Fibroblast of lung (primary cell): ENCODE measurements around the gene TGFBR2. TPM values are rescaled to one million over a fixed set of nuclear protein-coding genes. Genes with fewer than 3 reads are reported as not detected.

ENCODE experiments used
- DNase-seq, 2 donors: peaks; one replicate each; pipeline versions ENCODE4 v3.0.0 to v3.0.0-alpha.2; 2010; ENCODE audit warnings: low read depth in 2 of 2
- H2AFZ ChIP-seq: 2 replicates; pipeline ENCODE4 v1.5.1; 2012; ENCODE audit warnings: low read length, control low read depth, inconsistent platforms
- H3K27ac ChIP-seq: 2 replicates; pipeline ENCODE4 v1.5.1; 2011; ENCODE audit warnings: low read length, control low read depth; ENCODE audit not compliant: insufficient read depth
- H3K27me3 ChIP-seq: 2 replicates; pipeline ENCODE4 v1.5.1; 2011; ENCODE audit warnings: mild to moderate bottlenecking, low read length; ENCODE audit not compliant: control insufficient read depth, insufficient read depth
- H3K36me3 ChIP-seq: 2 replicates; pipeline ENCODE4 v1.5.1; 2011; ENCODE audit warnings: low read length; ENCODE audit not compliant: control insufficient read depth, insufficient read depth
- H3K4me1 ChIP-seq: 2 replicates; pipeline ENCODE4 v1.5.1; 2011; ENCODE audit warnings: low read length; ENCODE audit not compliant: control insufficient read depth, insufficient read depth; ENCODE audit errors: extremely low read depth
- H3K4me2 ChIP-seq: 2 replicates; pipeline ENCODE4 v1.5.1; 2011; ENCODE audit warnings: low read length, control low read depth; ENCODE audit not compliant: insufficient read depth; ENCODE audit errors: extremely low read depth
- H3K4me3 ChIP-seq, 4 experiments: fragments of 200-600 bp in 1 of 4; sonication (generic) in 1 of 4; replicated peaks in 1 of 4; 2 replicates each; pipeline ENCODE4 v1.5.1; 2011 to 2016; ENCODE audit warnings: low read length in 4 of 4, low read depth in 3 of 4, mild to moderate bottlenecking in 3 of 4, control low read depth in 2 of 4, inconsistent platforms in 1 of 4, mixed read lengths in 1 of 4; ENCODE audit not compliant: insufficient read depth in 1 of 4; ENCODE audit errors: control extremely low read depth in 1 of 4
- H3K79me2 ChIP-seq: 2 replicates; pipeline ENCODE4 v1.5.1; 2012; ENCODE audit warnings: mild to moderate bottlenecking, low read length, inconsistent platforms; ENCODE audit not compliant: control insufficient read depth, insufficient read depth
- H3K9ac ChIP-seq: 2 replicates; pipeline ENCODE4 v1.5.1; 2011; ENCODE audit warnings: mild to moderate bottlenecking, low read length, control low read depth; ENCODE audit not compliant: insufficient read depth
- H3K9me3 ChIP-seq: 2 replicates; pipeline ENCODE4 v1.5.1; 2012; ENCODE audit warnings: low read depth, low read length; ENCODE audit not compliant: control insufficient read depth, insufficient read depth
- H4K20me1 ChIP-seq: 2 replicates; pipeline ENCODE4 v1.5.1; 2011; ENCODE audit warnings: low read length; ENCODE audit not compliant: control insufficient read depth, insufficient read depth; ENCODE audit errors: extremely low read depth
- EZH2 ChIP-seq: IDR thresholded peaks from 2 replicates; pipeline ENCODE4 v1.5.1; 2012; ENCODE audit warnings: low read length, control low read depth, mild to moderate bottlenecking; ENCODE audit errors: missing control alignments
- polyA plus RNA-seq, 2 donors: library from polyadenylated mRNA; depleted of rRNA in 1 of 2; stranded (reverse) in 1 of 2; unstranded in 1 of 2; fragments of >200 nt; gene quantifications; 2 replicates each; pipeline ENCODE4 v1.2.1, GENCODE V29; 2011 to 2012; ENCODE audit warnings: missing spikeins in 1 of 2
- total RNA-seq: library from RNA; depleted of rRNA; stranded (reverse); fragments of >200 nt; gene quantifications from 2 replicates; pipeline ENCODE4 v1.2.1, GENCODE V29; 2014
- TF ChIP-seq, protein P1 (sequence below), 2 donors: IDR thresholded peaks in 1 of 2; conservative IDR thresholded peaks in 1 of 2; 1 replicate in 1 of 2; 2 replicates in 1 of 2; pipeline ENCODE4 v1.5.1; 2011 to 2012; ENCODE audit warnings: low read length in 2 of 2, control low read depth in 1 of 2, inconsistent platforms in 1 of 2, low read depth in 1 of 2, mild to moderate bottlenecking in 1 of 2

The TGFBR2 gene
- total and polyA plus RNA-seq, 2 donors (not counting 1 experiment from before 2014, with no cell fraction given) = 93.0 to 126 TPM

DNA sequence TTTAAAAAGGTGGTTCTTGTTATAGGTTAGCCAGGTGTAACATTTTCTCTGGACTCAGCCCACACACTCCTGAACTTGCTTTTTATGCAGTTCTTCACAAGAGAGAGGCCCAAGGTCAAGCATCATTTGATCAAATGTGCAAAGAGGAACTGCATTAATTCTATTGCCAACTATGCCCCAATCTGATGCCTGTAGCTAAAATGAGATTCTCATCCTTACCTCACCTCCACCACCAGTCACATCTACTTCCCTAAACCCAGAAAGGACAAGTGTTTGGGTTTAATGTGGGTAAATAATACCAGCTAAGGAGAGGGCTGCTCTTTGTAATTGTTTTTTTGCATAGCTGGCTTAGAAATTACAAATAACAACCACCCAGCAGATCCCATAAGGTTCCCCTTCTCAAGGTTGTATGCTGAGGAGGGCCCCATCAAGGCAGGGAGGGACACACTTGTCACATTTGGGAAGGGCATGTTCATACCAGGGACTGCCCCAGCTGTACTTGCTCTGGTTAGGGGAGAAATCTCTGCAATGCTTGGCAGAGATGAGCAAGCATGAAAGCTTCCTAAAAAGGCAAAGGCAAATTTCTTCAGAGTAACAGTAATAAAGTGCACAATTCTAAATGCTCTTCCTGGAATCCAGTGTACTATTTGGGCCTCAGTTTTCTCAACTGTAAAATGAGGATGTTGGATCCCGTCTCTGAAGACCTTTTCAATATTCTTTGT lies 76.2 kb downstream of the TGFBR2 start:
- Histone ChIP-seq H3K9ac (no peak overlapping the region), H3K27ac (peak overlapping the region; percentile 30), H3K27me3 (no peaks in the 10 kb centered on the region), H3K4me2 (no peak overlapping the region), H3K4me3 (no peak overlapping the region), H2AFZ (no peak overlapping the region), H3K9me3 (no peaks in the 10 kb centered on the region), H3K36me3 (peaks cover 7% of the 10 kb centered on the region), H4K20me1 (no peaks in the 10 kb centered on the region), H3K79me2 (peaks cover 13% of the 10 kb centered on the region), H3K4me1 (peaks cover 25% of the 10 kb centered on the region)
- TF ChIP-seq, protein P1, sequence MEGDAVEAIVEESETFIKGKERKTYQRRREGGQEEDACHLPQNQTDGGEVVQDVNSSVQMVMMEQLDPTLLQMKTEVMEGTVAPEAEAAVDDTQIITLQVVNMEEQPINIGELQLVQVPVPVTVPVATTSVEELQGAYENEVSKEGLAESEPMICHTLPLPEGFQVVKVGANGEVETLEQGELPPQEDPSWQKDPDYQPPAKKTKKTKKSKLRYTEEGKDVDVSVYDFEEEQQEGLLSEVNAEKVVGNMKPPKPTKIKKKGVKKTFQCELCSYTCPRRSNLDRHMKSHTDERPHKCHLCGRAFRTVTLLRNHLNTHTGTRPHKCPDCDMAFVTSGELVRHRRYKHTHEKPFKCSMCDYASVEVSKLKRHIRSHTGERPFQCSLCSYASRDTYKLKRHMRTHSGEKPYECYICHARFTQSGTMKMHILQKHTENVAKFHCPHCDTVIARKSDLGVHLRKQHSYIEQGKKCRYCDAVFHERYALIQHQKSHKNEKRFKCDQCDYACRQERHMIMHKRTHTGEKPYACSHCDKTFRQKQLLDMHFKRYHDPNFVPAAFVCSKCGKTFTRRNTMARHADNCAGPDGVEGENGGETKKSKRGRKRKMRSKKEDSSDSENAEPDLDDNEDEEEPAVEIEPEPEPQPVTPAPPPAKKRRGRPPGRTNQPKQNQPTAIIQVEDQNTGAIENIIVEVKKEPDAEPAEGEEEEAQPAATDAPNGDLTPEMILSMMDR (conservative IDR thresholded peaks at IDR 0.05 in 1 of 2, IDR thresholded peaks at IDR 0.05 in 1 of 2; ENCODE audit: low read depth in 1 of 2, low read length in 2 of 2) = no peak
- no peak for TF ChIP-seq EZH2
- peak in 1 of 2 donors; percentile 31 for DNase-seq

DNA sequence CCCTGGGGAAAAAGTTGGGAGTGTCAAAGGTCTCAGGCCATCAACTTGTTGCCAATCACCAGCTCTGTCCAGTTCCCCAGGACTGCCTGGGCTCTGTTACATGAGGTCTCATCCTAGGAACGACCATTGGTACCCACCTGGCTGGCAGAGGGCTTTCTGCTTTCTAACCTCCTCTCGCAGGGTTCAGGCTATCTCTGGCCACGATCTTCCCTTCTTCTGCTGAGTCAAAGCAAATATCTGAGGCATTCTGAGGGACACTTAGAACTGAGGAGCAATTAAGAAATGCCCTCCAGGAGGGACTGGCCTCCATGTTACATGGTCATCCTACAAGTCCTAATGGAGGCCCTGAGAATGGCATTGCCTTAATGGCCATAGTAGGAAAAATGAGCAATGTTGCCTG lies 77.4 kb downstream of the TGFBR2 start:
- TF ChIP-seq EZH2 = no peak
- TF ChIP-seq, protein P1 (conservative IDR thresholded peaks at IDR 0.05 in 1 of 2, IDR thresholded peaks at IDR 0.05 in 1 of 2; ENCODE audit: low read depth in 1 of 2, low read length in 2 of 2) = no peak
- Histone ChIP-seq H3K4me1 (peaks cover 29% of the 10 kb centered on the region), H3K27ac (no peak overlapping the region), H3K27me3 (no peaks in the 10 kb centered on the region), H3K36me3 (peaks cover 7% of the 10 kb centered on the region), H4K20me1 (no peaks in the 10 kb centered on the region), H2AFZ (no peak overlapping the region), H3K9ac (no peak overlapping the region), H3K9me3 (no peaks in the 10 kb centered on the region), H3K79me2 (peaks cover 11% of the 10 kb centered on the region), H3K4me3 (no peak overlapping the region), H3K4me2 (no peak overlapping the region)
- DNase-seq = no peak

DNA sequence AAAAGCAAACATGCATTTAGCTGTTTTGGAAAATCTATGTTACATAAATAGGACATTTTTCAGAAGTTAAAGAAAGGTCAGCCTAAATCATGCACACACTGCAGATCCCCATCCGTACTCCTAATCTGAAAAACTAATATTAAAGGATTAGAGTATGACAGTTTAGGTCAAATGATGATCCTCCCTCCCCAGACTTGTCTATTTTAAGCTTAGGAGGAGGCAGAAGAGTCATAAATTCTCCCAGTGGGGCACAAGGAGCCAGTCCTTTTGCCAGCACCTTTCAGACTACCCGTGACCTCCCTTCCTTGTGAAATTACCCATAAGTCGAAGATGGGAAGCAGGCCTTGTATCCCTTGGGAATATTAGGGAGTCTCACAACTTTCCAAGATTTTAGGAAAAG lies 78.0 kb downstream of the TGFBR2 start:
- Histone ChIP-seq H3K9ac (no peak overlapping the region), H3K9me3 (no peaks in the 10 kb centered on the region), H3K4me3 (no peak overlapping the region), H4K20me1 (no peaks in the 10 kb centered on the region), H3K79me2 (peaks cover 11% of the 10 kb centered on the region), H3K36me3 (peaks cover 3% of the 10 kb centered on the region), H3K27me3 (no peaks in the 10 kb centered on the region), H2AFZ (no peak overlapping the region), H3K4me2 (no peak overlapping the region), H3K4me1 (peaks cover 35% of the 10 kb centered on the region), H3K27ac (no peak overlapping the region)
- DNase-seq = no peak
- TF ChIP-seq EZH2 = no peak
- TF ChIP-seq, protein P1 (conservative IDR thresholded peaks at IDR 0.05 in 1 of 2, IDR thresholded peaks at IDR 0.05 in 1 of 2; ENCODE audit: low read depth in 1 of 2, low read length in 2 of 2) = no peak
